Measurements from ENCODE around the gene TIAM1.

DNA sequence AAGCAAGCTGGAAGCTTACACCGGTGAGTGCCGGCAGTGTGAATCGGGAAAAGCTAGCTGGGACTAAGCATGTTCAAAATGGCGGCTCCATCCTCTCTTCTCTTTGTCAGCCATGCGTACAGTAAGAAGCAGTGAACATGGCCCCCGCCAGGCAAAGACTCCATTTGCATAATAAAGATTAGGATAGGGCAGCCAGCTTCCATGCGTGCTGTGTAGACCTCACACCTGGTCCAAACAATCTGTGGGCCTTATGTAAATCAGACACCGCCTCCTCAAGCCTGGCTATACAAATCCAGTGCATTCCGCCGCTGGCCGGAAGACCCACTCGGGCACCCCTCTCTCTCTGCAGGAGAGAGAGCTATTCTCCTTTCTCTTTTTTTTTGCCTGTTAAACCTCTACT lies 150.3 kb downstream of the TIAM1 start:
- TF ChIP-seq, protein P1, sequence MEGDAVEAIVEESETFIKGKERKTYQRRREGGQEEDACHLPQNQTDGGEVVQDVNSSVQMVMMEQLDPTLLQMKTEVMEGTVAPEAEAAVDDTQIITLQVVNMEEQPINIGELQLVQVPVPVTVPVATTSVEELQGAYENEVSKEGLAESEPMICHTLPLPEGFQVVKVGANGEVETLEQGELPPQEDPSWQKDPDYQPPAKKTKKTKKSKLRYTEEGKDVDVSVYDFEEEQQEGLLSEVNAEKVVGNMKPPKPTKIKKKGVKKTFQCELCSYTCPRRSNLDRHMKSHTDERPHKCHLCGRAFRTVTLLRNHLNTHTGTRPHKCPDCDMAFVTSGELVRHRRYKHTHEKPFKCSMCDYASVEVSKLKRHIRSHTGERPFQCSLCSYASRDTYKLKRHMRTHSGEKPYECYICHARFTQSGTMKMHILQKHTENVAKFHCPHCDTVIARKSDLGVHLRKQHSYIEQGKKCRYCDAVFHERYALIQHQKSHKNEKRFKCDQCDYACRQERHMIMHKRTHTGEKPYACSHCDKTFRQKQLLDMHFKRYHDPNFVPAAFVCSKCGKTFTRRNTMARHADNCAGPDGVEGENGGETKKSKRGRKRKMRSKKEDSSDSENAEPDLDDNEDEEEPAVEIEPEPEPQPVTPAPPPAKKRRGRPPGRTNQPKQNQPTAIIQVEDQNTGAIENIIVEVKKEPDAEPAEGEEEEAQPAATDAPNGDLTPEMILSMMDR (IDR thresholded peaks at IDR 0.05) = no peak
- TF ChIP-seq POLR2A (IDR thresholded peaks at IDR 0.05) = no peak

Data from lower leg skin (tissue), 3 donors.